HEK293T (cell line): ENCODE measurements around the gene PIR.

Source experiments
- FOXA1 ChIP-seq: fragments of 450-650 bp; IDR thresholded peaks from 2 replicates; pipeline ENCODE4 v1.6.1; 2016; ENCODE audit warnings: mild to moderate bottlenecking
- FOXK2 ChIP-seq: fragments of 450-650 bp; IDR thresholded peaks from 2 replicates; pipeline ENCODE4 v1.6.1; 2016; ENCODE audit warnings: mild to moderate bottlenecking
- FOXM1 ChIP-seq: fragments of 450-650 bp; IDR thresholded peaks from 2 replicates; pipeline ENCODE4 v1.6.1; 2017; ENCODE audit warnings: mild to moderate bottlenecking, borderline replicate concordance
- HDGF ChIP-seq: fragments of 450-650 bp; IDR thresholded peaks from 2 replicates; pipeline ENCODE4 v1.6.1; 2017; ENCODE audit warnings: antibody characterized with exemption, borderline replicate concordance
- NFRKB ChIP-seq: fragments of 450-650 bp; IDR thresholded peaks from 2 replicates; pipeline ENCODE4 v1.6.1; 2016; ENCODE audit warnings: mild to moderate bottlenecking, moderate library complexity
- PKNOX1 ChIP-seq: fragments of 450-650 bp; IDR thresholded peaks from 2 replicates; pipeline ENCODE4 v1.6.1; 2016
- SUZ12 ChIP-seq: fragments of 450-650 bp; IDR thresholded peaks from 2 replicates; pipeline ENCODE4 v1.6.1; 2016; ENCODE audit warnings: mild to moderate bottlenecking

- TF ChIP-seq FOXM1 (no peak), HDGF (no peak), FOXK2 (no peak), PKNOX1 (no peak), SUZ12 (no peak), FOXA1 (no peak), NFRKB (no peak)
Observed at GRCh38 chrX:15358533-15358932, 134.6 kb downstream of the PIR start.
